22Rv1 (cell line): Measurements from ENCODE around the gene FCHO2.

Experiments used
- ZFX ChIP-seq: fragments of 450-650 bp; IDR thresholded peaks from 2 replicates; pipeline ENCODE4 v1.6.1; 2017; ENCODE audit warnings: antibody characterized with exemption, borderline replicate concordance
- TF ChIP-seq, protein P1 (sequence below): fragments of 450-650 bp; IDR thresholded peaks from 2 replicates; pipeline ENCODE4 v1.5.1; 2017; ENCODE audit warnings: mild to moderate bottlenecking

DNA sequence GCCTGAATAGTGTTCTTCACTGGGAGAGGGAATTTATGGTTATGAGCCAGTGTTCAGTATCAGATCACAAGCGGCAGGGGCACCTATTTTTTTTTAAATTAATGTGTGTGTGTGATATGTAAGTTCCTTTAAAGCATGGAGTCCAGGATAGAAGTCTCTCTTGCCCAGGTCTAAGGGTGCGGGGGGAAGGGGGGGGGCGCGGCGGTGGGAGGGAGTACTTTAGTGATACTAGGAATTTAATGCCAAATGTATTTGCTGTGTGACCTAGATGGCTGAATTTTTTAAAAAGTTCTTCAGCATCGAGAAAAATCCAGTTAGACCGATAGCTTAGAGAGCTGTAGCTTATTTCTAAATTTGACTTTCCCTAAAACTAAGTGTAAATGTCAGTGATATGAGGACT is 1.5 kb upstream of the FCHO2 start:
- TF ChIP-seq, protein P1, sequence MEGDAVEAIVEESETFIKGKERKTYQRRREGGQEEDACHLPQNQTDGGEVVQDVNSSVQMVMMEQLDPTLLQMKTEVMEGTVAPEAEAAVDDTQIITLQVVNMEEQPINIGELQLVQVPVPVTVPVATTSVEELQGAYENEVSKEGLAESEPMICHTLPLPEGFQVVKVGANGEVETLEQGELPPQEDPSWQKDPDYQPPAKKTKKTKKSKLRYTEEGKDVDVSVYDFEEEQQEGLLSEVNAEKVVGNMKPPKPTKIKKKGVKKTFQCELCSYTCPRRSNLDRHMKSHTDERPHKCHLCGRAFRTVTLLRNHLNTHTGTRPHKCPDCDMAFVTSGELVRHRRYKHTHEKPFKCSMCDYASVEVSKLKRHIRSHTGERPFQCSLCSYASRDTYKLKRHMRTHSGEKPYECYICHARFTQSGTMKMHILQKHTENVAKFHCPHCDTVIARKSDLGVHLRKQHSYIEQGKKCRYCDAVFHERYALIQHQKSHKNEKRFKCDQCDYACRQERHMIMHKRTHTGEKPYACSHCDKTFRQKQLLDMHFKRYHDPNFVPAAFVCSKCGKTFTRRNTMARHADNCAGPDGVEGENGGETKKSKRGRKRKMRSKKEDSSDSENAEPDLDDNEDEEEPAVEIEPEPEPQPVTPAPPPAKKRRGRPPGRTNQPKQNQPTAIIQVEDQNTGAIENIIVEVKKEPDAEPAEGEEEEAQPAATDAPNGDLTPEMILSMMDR, result no peak
- no peak for TF ChIP-seq ZFX
